ENCODE data around the gene MAOB. TPM values are rescaled to one million over a fixed set of nuclear protein-coding genes. Genes with fewer than 3 reads are reported as not detected.

MAOB gene
- polyA plus RNA-seq, 5 donors: 10.9 to 15.8 (median 12.8) TPM

- DNase-seq: no peak
Observed at GRCh38 chrX:43717161-43717560, 165.1 kb downstream of the MAOB start.

GRCh38 chrX:43716696-43717095, 165.6 kb downstream of the MAOB start:
- DNase-seq: no peak

Other genes starting within 250 kb of the MAOB start
- 10 to 100 TPM; 43.4 to 67.6 (median 60.0) TPM for gene MAOA, start 226.2 kb downstream of the MAOB start, polyA plus RNA-seq (ENCODE audit: insufficient read depth in 1 of 5, insufficient read length in 5 of 5, low replicate concordance in 1 of 5)
- under 1 TPM; 0.33 to 0.84 (median 0.36) TPM for gene NDP, start 90.9 kb upstream of the MAOB start, polyA plus RNA-seq (ENCODE audit: insufficient read depth in 1 of 5, insufficient read length in 5 of 5, low replicate concordance in 1 of 5)

Measured in right lung (tissue), 5 donors.